HG03432 (cell line): ENCODE results near the gene INSM2.

Experiments used
- ATAC-seq: cut with Tn5 transposase; IDR thresholded peaks from one replicate; pipeline ENCODE4 v1.9.1; 2021; ENCODE audit warnings: mild to moderate bottlenecking, moderate library complexity; ENCODE audit not compliant: unreplicated experiment

Gene INSM2

GRCh38 chr14:35543006-35543405, 9.0 kb downstream of the INSM2 start:
- no peak for ATAC-seq

GRCh38 chr14:35549551-35549950, 15.6 kb downstream of the INSM2 start:
- ATAC-seq, result no peak

- ATAC-seq, result no peak
Measured at GRCh38 chr14:35551081-35551480, 17.1 kb downstream of the INSM2 start.

GRCh38 chr14:35553808-35554207, 19.8 kb downstream of the INSM2 start:
- no peak for ATAC-seq

- no peak for ATAC-seq
Measured at GRCh38 chr14:35556548-35556947, 22.6 kb downstream of the INSM2 start.

GRCh38 chr14:35557221-35557747, 23.3 kb downstream of the INSM2 start:
- ATAC-seq, result no peak

- no peak for ATAC-seq
Measured at GRCh38 chr14:35558680-35559079, 24.7 kb downstream of the INSM2 start.

- ATAC-seq, result no peak
Measured at GRCh38 chr14:35565871-35566464, 32.0 kb downstream of the INSM2 start.

- ATAC-seq, result no peak
Measured at GRCh38 chr14:35571598-35571997, 37.6 kb downstream of the INSM2 start.

GRCh38 chr14:35573911-35574310, 39.9 kb downstream of the INSM2 start:
- no peak for ATAC-seq

GRCh38 chr14:35576260-35576659, 42.3 kb downstream of the INSM2 start:
- no peak for ATAC-seq

- no peak for ATAC-seq
Measured at GRCh38 chr14:35576856-35577255, 42.9 kb downstream of the INSM2 start.

GRCh38 chr14:35578135-35578534, 44.2 kb downstream of the INSM2 start:
- ATAC-seq, result no peak

GRCh38 chr14:35578639-35579038, 44.7 kb downstream of the INSM2 start:
- no peak for ATAC-seq
